H9 (cell line): ENCODE measurements around the gene PPP1R26. TPM values are rescaled to one million over a fixed set of nuclear protein-coding genes. Genes with fewer than 3 reads are reported as not detected.

ENCODE experiments used
- DNase-seq: peaks from one replicate; pipeline ENCODE4 v3.0.0-alpha.2; 2017
- H2AFZ ChIP-seq: one replicate; pipeline ENCODE4 v1.6.1; 2013; ENCODE audit warnings: mild to moderate bottlenecking, low read length, control low read depth, moderate library complexity
- H2AK5ac ChIP-seq: 2 replicates; pipeline ENCODE4 v1.6.1; 2013; ENCODE audit warnings: low read length, control low read depth, mixed read lengths; ENCODE audit not compliant: insufficient read length
- H2BK120ac ChIP-seq: one replicate; pipeline ENCODE4 v1.6.1; 2013; ENCODE audit warnings: low read depth, mild to moderate bottlenecking, low read length, control low read depth, inconsistent platforms; ENCODE audit not compliant: poor library complexity, severe bottlenecking
- H2BK12ac ChIP-seq: 2 replicates; pipeline ENCODE4 v1.6.1; 2013; ENCODE audit warnings: low read length, control low read depth, mixed read lengths, low read depth; ENCODE audit not compliant: insufficient read length
- H2BK15ac ChIP-seq: 2 replicates; pipeline ENCODE4 v1.6.1; 2013; ENCODE audit warnings: low read depth, low read length, control low read depth
- H2BK20ac ChIP-seq: one replicate; pipeline ENCODE4 v1.6.1; 2013; ENCODE audit warnings: low read depth, mild to moderate bottlenecking, low read length, control low read depth, inconsistent platforms; ENCODE audit not compliant: poor library complexity, severe bottlenecking
- H2BK5ac ChIP-seq: 2 replicates; pipeline ENCODE4 v1.6.1; 2013; ENCODE audit warnings: low read length, control low read depth, mixed read lengths; ENCODE audit not compliant: insufficient read length
- H3K14ac ChIP-seq: 2 replicates; pipeline ENCODE4 v1.6.1; 2013; ENCODE audit warnings: low read length, control low read depth; ENCODE audit not compliant: insufficient read depth
- H3K18ac ChIP-seq: 2 replicates; pipeline ENCODE4 v1.6.1; 2013; ENCODE audit warnings: low read depth, mild to moderate bottlenecking, mixed read lengths, low read length, control low read depth; ENCODE audit not compliant: insufficient read length
- H3K23ac ChIP-seq: 2 replicates; pipeline ENCODE4 v1.6.1; 2013; ENCODE audit warnings: low read length, control low read depth, mixed read lengths, low read depth; ENCODE audit not compliant: insufficient read length
- H3K23me2 ChIP-seq: 2 replicates; pipeline ENCODE4 v1.6.1; 2013; ENCODE audit warnings: low read depth, mild to moderate bottlenecking, mixed read lengths, low read length, control low read depth; ENCODE audit not compliant: insufficient read length, poor library complexity, severe bottlenecking
- H3K27ac ChIP-seq: 2 replicates; pipeline ENCODE4 v1.5.1; 2013; ENCODE audit warnings: low read length, control low read depth, mixed read lengths, low read depth; ENCODE audit not compliant: insufficient read length
- H3K27me3 ChIP-seq: 2 replicates; pipeline ENCODE4 v1.6.1; 2013; ENCODE audit warnings: low read length, control low read depth, inconsistent platforms; ENCODE audit not compliant: insufficient read depth
- H3K4ac ChIP-seq: 2 replicates; pipeline ENCODE4 v1.6.1; 2013; ENCODE audit warnings: low read depth, mild to moderate bottlenecking, control low read depth, inconsistent platforms, low read length, moderate library complexity
- H3K4me1 ChIP-seq: 2 replicates; pipeline ENCODE4 v1.6.1; 2013; ENCODE audit warnings: low read length, control low read depth, inconsistent platforms; ENCODE audit not compliant: insufficient read depth
- H3K4me2 ChIP-seq: 2 replicates; pipeline ENCODE4 v1.6.1; 2013; ENCODE audit warnings: low read length, control low read depth, mixed read lengths; ENCODE audit not compliant: insufficient read length, insufficient read depth
- H3K56ac ChIP-seq: 2 replicates; pipeline ENCODE4 v1.6.1; 2013; ENCODE audit warnings: low read depth, mild to moderate bottlenecking, mixed read lengths, low read length, control low read depth; ENCODE audit not compliant: insufficient read length
- H3K79me1 ChIP-seq: 2 replicates; pipeline ENCODE4 v1.6.1; 2013; ENCODE audit warnings: low read depth, mild to moderate bottlenecking, moderate library complexity, low read length, control low read depth, inconsistent platforms; ENCODE audit not compliant: insufficient read depth, poor library complexity, severe bottlenecking
- H3K79me2 ChIP-seq: 2 replicates; pipeline ENCODE4 v1.6.1; 2013; ENCODE audit warnings: low read length, control low read depth, inconsistent platforms; ENCODE audit not compliant: insufficient read depth
- H3K9ac ChIP-seq: 2 replicates; pipeline ENCODE4 v1.6.1; 2013; ENCODE audit warnings: low read length, control low read depth, mixed read lengths; ENCODE audit not compliant: insufficient read length; ENCODE audit errors: extremely low read depth
- H3K9me3 ChIP-seq: one replicate; pipeline ENCODE4 v1.6.1; 2013; ENCODE audit warnings: low read depth, low read length, inconsistent platforms; ENCODE audit not compliant: control insufficient read depth
- H3T11ph ChIP-seq: one replicate; pipeline ENCODE4 v1.6.1; 2013; ENCODE audit warnings: mild to moderate bottlenecking, low read length, control low read depth, inconsistent platforms
- H4K20me1 ChIP-seq: one replicate; pipeline ENCODE4 v1.6.1; 2013; ENCODE audit not compliant: control insufficient read depth, insufficient read length, insufficient read depth
- H4K5ac ChIP-seq: 2 replicates; pipeline ENCODE4 v1.6.1; 2013; ENCODE audit warnings: low read depth, mild to moderate bottlenecking, mixed read lengths, low read length, control low read depth; ENCODE audit not compliant: insufficient read length
- H4K8ac ChIP-seq: replicated peaks from 2 replicates; pipeline ENCODE4 v1.6.1; 2013; ENCODE audit warnings: low read length, control low read depth, mixed read lengths, low read depth; ENCODE audit not compliant: insufficient read length
- H4K91ac ChIP-seq: 2 replicates; pipeline ENCODE4 v1.6.1; 2013; ENCODE audit warnings: low read depth, mild to moderate bottlenecking, moderate library complexity, mixed read lengths, low read length, control low read depth; ENCODE audit not compliant: insufficient read length
- H3K27ac Mint-ChIP-seq, 3 experiments: 2 replicates in 2 of 3; 3 replicates in 1 of 3; pipeline ENCODE4 v1.8.0; 2020 to 2021; ENCODE audit warnings: mixed read lengths in 3 of 3, mild to moderate bottlenecking in 1 of 3, moderate library complexity in 1 of 3
- H3K27me3 Mint-ChIP-seq: 2 replicates; pipeline ENCODE4 v1.8.0; 2021; ENCODE audit warnings: low read depth, mild to moderate bottlenecking, moderate library complexity, mixed read lengths
- H3K36me3 Mint-ChIP-seq, 3 experiments: 2 replicates in 2 of 3; 3 replicates in 1 of 3; pipeline ENCODE4 v1.8.0; 2020 to 2021; ENCODE audit warnings: low read depth in 3 of 3, mixed read lengths in 3 of 3; ENCODE audit not compliant: insufficient read depth in 1 of 3
- H3K4me1 Mint-ChIP-seq, 2 experiments: 2 replicates each; pipeline ENCODE4 v1.8.0; 2020; ENCODE audit warnings: mixed read lengths in 2 of 2
- H3K4me3 Mint-ChIP-seq, 2 experiments: 2 replicates in 1 of 2; 3 replicates in 1 of 2; pipeline ENCODE4 v1.8.0; 2020 to 2021; ENCODE audit warnings: mild to moderate bottlenecking in 2 of 2, mixed read lengths in 2 of 2, moderate library complexity in 1 of 2
- H3K9me3 Mint-ChIP-seq, 2 experiments: 2 replicates in 1 of 2; 3 replicates in 1 of 2; pipeline ENCODE4 v1.8.0; 2020; ENCODE audit warnings: mild to moderate bottlenecking in 2 of 2, mixed read lengths in 2 of 2, moderate library complexity in 1 of 2
- WGBS: extraction: QIAGEN DNeasy Blood & Tissue Kit; methylation state at CpG from one replicate; pipeline ENCODE4 v1.1.7; 2013; ENCODE audit warnings: missing lambda C conversion rate, low lambda C conversion rate, mixed read lengths; ENCODE audit not compliant: insufficient read length; ENCODE audit errors: extremely low coverage; 5-methylcytosine and 5-hydroxymethylcytosine counted together
- total RNA-seq: library from RNA; stranded (reverse); gene quantifications from 2 replicates; pipeline ENCODE4 v1.2.1, GENCODE V29; 2021
- TF ChIP-seq, protein P1 (sequence below): fragments of 200-600 bp; sonication (generic); conservative IDR thresholded peaks from 3 replicates; pipeline ENCODE4 v1.8.0; 2021; ENCODE audit warnings: antibody characterized with exemption, mild to moderate bottlenecking

PPP1R26 gene
- total RNA-seq, 1 experiment from 2014 or later = 38.0 TPM

DNA sequence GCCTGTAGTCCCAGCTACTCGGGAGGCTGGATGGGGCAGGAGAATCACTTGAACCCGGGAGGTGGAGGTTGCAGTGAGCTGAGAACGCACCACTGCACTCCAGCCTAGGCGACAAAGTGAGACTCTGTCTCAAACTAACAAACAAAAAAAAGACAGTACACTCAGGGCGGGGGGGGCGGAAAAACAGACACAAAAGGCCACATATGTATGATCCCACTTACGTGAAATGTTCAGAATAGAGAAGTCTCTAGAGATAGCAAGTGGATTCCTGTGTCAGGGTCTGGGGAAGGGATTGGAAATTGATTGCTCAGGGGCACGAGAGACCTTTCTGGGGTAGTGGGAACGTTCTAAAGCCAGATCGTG lies 32.6 kb downstream of the PPP1R26 start:
- Histone ChIP-seq H4K8ac (no peak overlapping the region), H3K4me2 (no peak overlapping the region), H3K27ac (no peak overlapping the region), H2BK120ac (no peak overlapping the region), H3K4me1 (0 out of 2 replicates have a peak, but pooled peaks cover 2% of the 10 kb centered on the region), H4K91ac (no peak overlapping the region), H2AFZ (no peak overlapping the region), H4K5ac (no peak overlapping the region), H3K4ac (no peak overlapping the region), H3K79me1 (no peaks in the 10 kb centered on the region), H2BK12ac (no peak overlapping the region), H3K9me3 (no peaks in the 10 kb centered on the region), H2AK5ac (no peak overlapping the region), H3K23me2 (no peaks in the 10 kb centered on the region), H2BK5ac (no peak overlapping the region), H3T11ph (no peak overlapping the region), H4K20me1 (no peaks in the 10 kb centered on the region), H3K9ac (no peak overlapping the region), H2BK15ac (no peak overlapping the region), H3K27me3 (no peaks in the 10 kb centered on the region), H3K56ac (no peak overlapping the region), H3K18ac (no peak overlapping the region), H3K79me2 (no peaks in the 10 kb centered on the region), H2BK20ac (no peak overlapping the region), H3K23ac (no peak overlapping the region), H3K14ac (no peak overlapping the region)
- no CpG with 5 or more reads among the region's 10 CpGs for WGBS
- peak; percentile 10 for DNase-seq
- Mint-ChIP-seq H3K27me3 (no peaks in the 10 kb centered on the region), H3K27ac (peak overlapping the region in 1 of 3 experiments; percentile 5; a peak in 1 of 7 replicates), H3K36me3 (no peaks in the 10 kb centered on the region), H3K4me1 (peaks cover 3 to 11% of the 10 kb centered on the region in 2 experiments; a peak in 1 of 4 replicates), H3K9me3 (no peaks in the 10 kb centered on the region; a peak in 1 of 5 replicates), H3K4me3 (no peak overlapping the region)
- TF ChIP-seq, protein P1, sequence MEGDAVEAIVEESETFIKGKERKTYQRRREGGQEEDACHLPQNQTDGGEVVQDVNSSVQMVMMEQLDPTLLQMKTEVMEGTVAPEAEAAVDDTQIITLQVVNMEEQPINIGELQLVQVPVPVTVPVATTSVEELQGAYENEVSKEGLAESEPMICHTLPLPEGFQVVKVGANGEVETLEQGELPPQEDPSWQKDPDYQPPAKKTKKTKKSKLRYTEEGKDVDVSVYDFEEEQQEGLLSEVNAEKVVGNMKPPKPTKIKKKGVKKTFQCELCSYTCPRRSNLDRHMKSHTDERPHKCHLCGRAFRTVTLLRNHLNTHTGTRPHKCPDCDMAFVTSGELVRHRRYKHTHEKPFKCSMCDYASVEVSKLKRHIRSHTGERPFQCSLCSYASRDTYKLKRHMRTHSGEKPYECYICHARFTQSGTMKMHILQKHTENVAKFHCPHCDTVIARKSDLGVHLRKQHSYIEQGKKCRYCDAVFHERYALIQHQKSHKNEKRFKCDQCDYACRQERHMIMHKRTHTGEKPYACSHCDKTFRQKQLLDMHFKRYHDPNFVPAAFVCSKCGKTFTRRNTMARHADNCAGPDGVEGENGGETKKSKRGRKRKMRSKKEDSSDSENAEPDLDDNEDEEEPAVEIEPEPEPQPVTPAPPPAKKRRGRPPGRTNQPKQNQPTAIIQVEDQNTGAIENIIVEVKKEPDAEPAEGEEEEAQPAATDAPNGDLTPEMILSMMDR = no peak
